ENCODE measurements around the gene SLC6A8. TPM values are rescaled to one million over a fixed set of nuclear protein-coding genes. Genes with fewer than 3 reads are reported as not detected.

The SLC6A8 gene
- total RNA-seq, 1 experiment from 2014 or later, result 45.3 TPM

DNA sequence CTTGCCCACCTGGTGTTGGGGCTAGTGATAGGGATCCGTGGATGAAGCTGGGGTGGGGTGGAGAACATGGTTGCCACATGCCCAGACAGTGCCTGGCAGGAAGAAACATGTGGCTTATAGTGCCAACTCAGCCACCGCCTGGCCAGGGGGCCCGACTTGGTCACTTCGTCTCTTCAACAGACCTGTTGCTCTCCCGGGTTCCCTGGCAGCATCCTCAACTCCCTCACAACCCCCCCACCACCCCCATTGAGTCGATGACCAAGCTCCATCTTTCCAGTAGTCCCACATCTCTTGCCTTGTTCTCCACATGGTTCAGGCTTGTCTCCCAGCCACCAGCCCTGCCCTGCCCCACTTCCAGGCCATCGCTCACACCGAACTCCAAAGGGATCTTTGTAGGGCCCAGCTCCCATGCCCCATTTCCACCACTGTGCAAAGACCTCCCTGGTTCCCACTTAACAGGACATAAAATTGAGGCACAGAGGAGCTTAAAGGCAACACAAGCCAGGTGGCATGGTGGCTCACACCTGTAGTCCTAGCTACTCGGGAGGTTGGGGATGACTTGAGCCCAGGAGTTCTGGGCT is 21.9 kb upstream of the SLC6A8 start:
- POLR2A ChIA-PET (ENCODE audit: unreplicated experiment), result no interaction called here
- no TSS peak for BruUV-seq (replicated peaks)
- no peak for DNase-seq
- ATAC-seq, result no peak
- Histone ChIP-seq H3K4me1 (ENCODE audit: insufficient read depth, low read length) (no peaks in the 10 kb centered on the region), H3K27me3 (ENCODE audit: low read length) (0 out of 2 replicates have a peak, but pooled peaks cover 2% of the 10 kb centered on the region), H3K9ac (ENCODE audit: low read length) (no peak overlapping the region), H3K4me3 (ENCODE audit: low read length) (no peak overlapping the region), H3K9me2 (replicated peaks; ENCODE audit: low read length) (no peaks in the 10 kb centered on the region), H3K27ac (ENCODE audit: low read length) (no peak overlapping the region), H3K9me3 (ENCODE audit: low read length) (no peaks in the 10 kb centered on the region), H3F3A (ENCODE audit: low read length, unreplicated experiment) (no peaks in the 10 kb centered on the region), H3K79me2 (ENCODE audit: low read length) (no peaks in the 10 kb centered on the region), H3K36me3 (ENCODE audit: low read depth, low read length) (no peaks in the 10 kb centered on the region), H2AFZ (ENCODE audit: low read length) (no peak overlapping the region), H4K20me1 (ENCODE audit: low read length) (no peaks in the 10 kb centered on the region), H3K4me2 (ENCODE audit: low read length) (no peak overlapping the region)
- intact Hi-C loops (cut with micrococcal nuclease), result loop anchor here (5.0 kb wide), 1 partner anchor 129 kb away; no protein-coding TSS in a partner anchor
- TF ChIP-seq, protein P1, sequence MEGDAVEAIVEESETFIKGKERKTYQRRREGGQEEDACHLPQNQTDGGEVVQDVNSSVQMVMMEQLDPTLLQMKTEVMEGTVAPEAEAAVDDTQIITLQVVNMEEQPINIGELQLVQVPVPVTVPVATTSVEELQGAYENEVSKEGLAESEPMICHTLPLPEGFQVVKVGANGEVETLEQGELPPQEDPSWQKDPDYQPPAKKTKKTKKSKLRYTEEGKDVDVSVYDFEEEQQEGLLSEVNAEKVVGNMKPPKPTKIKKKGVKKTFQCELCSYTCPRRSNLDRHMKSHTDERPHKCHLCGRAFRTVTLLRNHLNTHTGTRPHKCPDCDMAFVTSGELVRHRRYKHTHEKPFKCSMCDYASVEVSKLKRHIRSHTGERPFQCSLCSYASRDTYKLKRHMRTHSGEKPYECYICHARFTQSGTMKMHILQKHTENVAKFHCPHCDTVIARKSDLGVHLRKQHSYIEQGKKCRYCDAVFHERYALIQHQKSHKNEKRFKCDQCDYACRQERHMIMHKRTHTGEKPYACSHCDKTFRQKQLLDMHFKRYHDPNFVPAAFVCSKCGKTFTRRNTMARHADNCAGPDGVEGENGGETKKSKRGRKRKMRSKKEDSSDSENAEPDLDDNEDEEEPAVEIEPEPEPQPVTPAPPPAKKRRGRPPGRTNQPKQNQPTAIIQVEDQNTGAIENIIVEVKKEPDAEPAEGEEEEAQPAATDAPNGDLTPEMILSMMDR (conservative IDR thresholded peaks at IDR 0.05; ENCODE audit: low read depth, low read length), result no peak
- TF ChIP-seq EZH2 (IDR thresholded peaks at IDR 0.05; ENCODE audit: low read length, unreplicated experiment), result no peak
- TF ChIP-seq EZH2phosphoT487 (IDR thresholded peaks at IDR 0.05; ENCODE audit: borderline replicate concordance, low read length), result no peak
- CTCF ChIA-PET, result no interaction called here

DNA sequence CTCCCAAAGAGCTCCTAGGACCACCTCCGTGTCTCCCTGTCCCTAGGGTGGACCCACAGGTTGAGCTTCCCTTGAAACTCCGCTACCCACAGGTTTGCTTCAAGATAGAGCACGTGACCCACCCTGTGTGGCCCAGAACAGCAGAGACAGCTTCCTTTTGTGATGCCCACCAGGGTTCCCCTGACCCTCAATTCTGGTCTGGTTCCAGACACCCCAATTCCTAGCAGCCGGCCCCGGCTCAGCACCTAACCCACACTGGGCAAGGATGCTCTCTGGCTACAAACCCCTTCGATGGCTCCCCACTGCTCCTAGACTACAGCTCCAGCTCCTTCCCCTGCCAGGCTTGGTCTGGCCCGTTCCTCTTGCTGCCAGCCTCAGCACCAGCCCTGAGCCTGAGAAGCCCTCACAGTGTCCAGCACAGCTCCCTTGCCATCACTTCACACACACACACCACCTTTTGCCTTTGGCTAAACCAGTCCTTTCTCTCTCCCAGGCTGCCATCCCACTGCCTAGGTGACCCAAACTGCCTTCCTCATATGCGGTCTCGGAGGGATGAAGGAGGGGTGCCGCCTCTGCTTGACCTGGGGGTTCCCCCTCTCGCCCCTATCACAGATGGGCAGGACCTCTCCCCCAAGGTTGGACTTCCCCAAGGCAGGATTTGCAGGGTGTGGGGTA is 20.3 kb upstream of the SLC6A8 start:
- Histone ChIP-seq H3K4me1 (ENCODE audit: insufficient read depth, low read length) (no peaks in the 10 kb centered on the region), H3K79me2 (ENCODE audit: low read length) (no peaks in the 10 kb centered on the region), H3K27ac (ENCODE audit: low read length) (no peak overlapping the region), H4K20me1 (ENCODE audit: low read length) (no peaks in the 10 kb centered on the region), H3K36me3 (ENCODE audit: low read depth, low read length) (no peaks in the 10 kb centered on the region), H3K9ac (ENCODE audit: low read length) (no peak overlapping the region), H3K4me2 (ENCODE audit: low read length) (peak overlapping the region; percentile 67), H3K9me3 (ENCODE audit: low read length) (no peaks in the 10 kb centered on the region), H3K9me2 (replicated peaks; ENCODE audit: low read length) (no peaks in the 10 kb centered on the region), H3K4me3 (ENCODE audit: low read length) (peak overlapping the region; percentile 41; the same call in 1 of the 2 replicates), H3F3A (ENCODE audit: low read length, unreplicated experiment) (no peaks in the 10 kb centered on the region), H3K27me3 (ENCODE audit: low read length) (no peaks in the 10 kb centered on the region), H2AFZ (ENCODE audit: low read length) (peak overlapping the region; percentile 64; the same call in 1 of the 2 replicates)
- intact Hi-C loops (cut with micrococcal nuclease), result loop anchor here (5.0 kb wide), 1 partner anchor 130 kb away; no protein-coding TSS in a partner anchor
- ATAC-seq (peak; percentile 26), DNase-seq (no peak)
- no TSS peak for BruUV-seq (replicated peaks)
- CTCF ChIA-PET, result interaction anchor here (1.0 to 1.7 kb wide), 6 partner anchors 10 to 128 kb away, joined by 3 to 9 read pairs (median 6); partner anchors contain the start of gene CCNQ
- no peak for TF ChIP-seq EZH2 (IDR thresholded peaks at IDR 0.05; ENCODE audit: low read length, unreplicated experiment)
- no peak for TF ChIP-seq EZH2phosphoT487 (IDR thresholded peaks at IDR 0.05; ENCODE audit: borderline replicate concordance, low read length)
- TF ChIP-seq, protein P1 (conservative IDR thresholded peaks at IDR 0.05; ENCODE audit: low read depth, low read length), result no peak
- POLR2A ChIA-PET (ENCODE audit: unreplicated experiment), result no interaction called here
